ENCODE data around the gene ALG6.

Gene ALG6

GRCh38 chr1:63367215-63368103, at the start of gene ALG6:
Gene ALG6 (plus strand): TSS chr1:63367627. CDS start chr1:63370978, 3,351 bp downstream.
- peak; percentile 70 for DNase-seq

GRCh38 chr1:63317817-63318152, 49.6 kb upstream of the ALG6 start:
- DNase-seq = no peak

GRCh38 chr1:63318201-63318979, 49.0 kb upstream of the ALG6 start:
- DNase-seq = no peak

GRCh38 chr1:63319046-63320021, 48.1 kb upstream of the ALG6 start:
- no peak for DNase-seq

GRCh38 chr1:63320022-63320721, 47.3 kb upstream of the ALG6 start:
- no peak for DNase-seq

GRCh38 chr1:63321066-63321784, 46.2 kb upstream of the ALG6 start:
- DNase-seq = no peak

GRCh38 chr1:63321785-63322113, 45.7 kb upstream of the ALG6 start:
- DNase-seq = no peak

GRCh38 chr1:63322114-63322943, 45.1 kb upstream of the ALG6 start, which contains the start of gene FOXD3:
Gene FOXD3 (plus strand): TSS chr1:63322567. CDS start chr1:63323059, 492 bp downstream.
- DNase-seq = no peak

- DNase-seq = no peak
Measured at GRCh38 chr1:63322944-63323864, 44.2 kb upstream of the ALG6 start.

- DNase-seq = no peak
Measured at GRCh38 chr1:63323865-63324778, 43.3 kb upstream of the ALG6 start.

GRCh38 chr1:63324779-63325119, 42.7 kb upstream of the ALG6 start:
- DNase-seq = no peak

GRCh38 chr1:63325279-63325985, 42.0 kb upstream of the ALG6 start:
- DNase-seq = no peak

GRCh38 chr1:63326106-63326472, 41.3 kb upstream of the ALG6 start:
- DNase-seq = no peak

GRCh38 chr1:63326473-63327380, 40.7 kb upstream of the ALG6 start:
- no peak for DNase-seq

GRCh38 chr1:63327417-63328054, 39.9 kb upstream of the ALG6 start:
- no peak for DNase-seq

- no peak for DNase-seq
Measured at GRCh38 chr1:63328122-63328521, 39.3 kb upstream of the ALG6 start.
